ENCODE results near the gene CENPE. TPM values are rescaled to one million over a fixed set of nuclear protein-coding genes. Genes with fewer than 3 reads are reported as not detected.

CENPE gene
- total and polyA plus RNA-seq, 2 of the 4 experiments (the other 2 are of a cell fraction) = 3.7 to 14.5 TPM

- Histone ChIP-seq H2BK20ac (ENCODE audit: low read depth, low read length) (no peak overlapping the region), H2BK120ac (ENCODE audit: low read depth, low read length) (no peak overlapping the region), H4K91ac (ENCODE audit: insufficient read depth, low read depth, low read length) (no peak overlapping the region), H3K9me3 (ENCODE audit: control insufficient read depth, insufficient read depth, low read length) (peaks cover 3% of the 10 kb centered on the region; the same call in 1 of the 2 replicates), H3K9ac (ENCODE audit: low read depth, low read length) (no peak overlapping the region), H2AK9ac (replicated peaks; ENCODE audit: low read depth, low read length, poor library complexity) (no peak overlapping the region), H3K4me1 (ENCODE audit: control insufficient read depth, insufficient read depth, low read length) (no peaks in the 10 kb centered on the region), H2BK5ac (ENCODE audit: low read depth, low read length, poor library complexity, severe bottlenecking) (no peak overlapping the region), H3K18ac (ENCODE audit: low read depth, low read length) (no peak overlapping the region), H3K4ac (ENCODE audit: low read depth, low read length) (no peak overlapping the region), H3K79me1 (ENCODE audit: low read depth in 1 of 2, low read length in 2 of 2) (peaks cover 9 to 11% of the 10 kb centered on the region in 2 experiments; a peak in 3 of 4 replicates), H3K4me2 (ENCODE audit: low read depth, low read length) (no peak overlapping the region), H3K36me3 (ENCODE audit: control insufficient read depth, insufficient read depth, low read length) (peaks cover 4% of the 10 kb centered on the region), H2AFZ (replicated peaks; ENCODE audit: low read length, poor library complexity) (no peak overlapping the region), H3K14ac (replicated peaks; ENCODE audit: low read depth, low read length) (no peak overlapping the region), H3K27ac (ENCODE audit: insufficient read depth, low read length) (no peak overlapping the region), H2BK15ac (ENCODE audit: low read depth, low read length) (no peak overlapping the region), H4K8ac (ENCODE audit: low read depth in 2 of 2, low read length in 2 of 2) (no peak overlapping the region), H4K20me1 (ENCODE audit: insufficient read depth, low read length) (no peaks in the 10 kb centered on the region), H3K9me1 (ENCODE audit: insufficient read depth, low read length) (no peaks in the 10 kb centered on the region), H3K4me3 (ENCODE audit: insufficient read depth, low read depth, low read length) (no peak overlapping the region), H2AK5ac (ENCODE audit: low read depth, low read length) (no peak overlapping the region), H3K23ac (ENCODE audit: low read depth, low read length) (no peak overlapping the region), H3K27me3 (ENCODE audit: control insufficient read depth, insufficient read depth, low read length) (no peaks in the 10 kb centered on the region), H4K5ac (ENCODE audit: low read depth, low read length) (no peak overlapping the region), H3K56ac (ENCODE audit: extremely low read depth, insufficient read depth, low read length) (no peak overlapping the region)
- ChIA-PET CTCF (no interaction called here), POLR2A (ENCODE audit: unreplicated experiment) (no interaction called here)
- dilution Hi-C loops (cut with HindIII; ENCODE audit: low sequenced_read_pairs, unreplicated experiment) = no loop called here
- intact Hi-C loops (cut with micrococcal nuclease) = no loop called here
- ATAC-seq (ENCODE audit: low read depth) (no peak), DNase-seq (no peak)
- WGBS, 2 experiments (ENCODE audit: extremely low coverage in 2 of 2, insufficient read length in 1 of 2) = no CpG with 5 or more reads among the region's 1 CpG
- in situ Hi-C loops (cut with MboI; ENCODE audit: low sequenced_read_pairs) = no loop called here
- no peak for TF ChIP-seq RCOR1 (IDR thresholded peaks at IDR 0.05; ENCODE audit: insufficient replicate concordance, low read length)
- TF ChIP-seq, protein P1, sequence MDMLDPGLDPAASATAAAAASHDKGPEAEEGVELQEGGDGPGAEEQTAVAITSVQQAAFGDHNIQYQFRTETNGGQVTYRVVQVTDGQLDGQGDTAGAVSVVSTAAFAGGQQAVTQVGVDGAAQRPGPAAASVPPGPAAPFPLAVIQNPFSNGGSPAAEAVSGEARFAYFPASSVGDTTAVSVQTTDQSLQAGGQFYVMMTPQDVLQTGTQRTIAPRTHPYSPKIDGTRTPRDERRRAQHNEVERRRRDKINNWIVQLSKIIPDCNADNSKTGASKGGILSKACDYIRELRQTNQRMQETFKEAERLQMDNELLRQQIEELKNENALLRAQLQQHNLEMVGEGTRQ (IDR thresholded peaks at IDR 0.05; ENCODE audit: low read depth, low read length) = no peak
- BruUV-seq (replicated peaks) = no TSS peak
Observed at GRCh38 chr4:103168993-103169392, 29.1 kb downstream of the CENPE start.
